ENCODE data around the gene CACNA2D4. TPM values are rescaled to one million over a fixed set of nuclear protein-coding genes. Genes with fewer than 3 reads are reported as not detected.

The CACNA2D4 gene
- total RNA-seq, 1 donor from 2014 or later = 0.83 TPM

- DNase-seq (ENCODE audit: low spot score) = no peak
- ATAC-seq = no peak
Observed at GRCh38 chr12:1873531-1874510, 44.6 kb downstream of the CACNA2D4 start.

GRCh38 chr12:1872448-1872847, 46.0 kb downstream of the CACNA2D4 start:
- ATAC-seq = no peak
- no peak for DNase-seq (ENCODE audit: low spot score)

GRCh38 chr12:1872001-1872400, 46.5 kb downstream of the CACNA2D4 start:
- DNase-seq (ENCODE audit: low spot score) (no peak), ATAC-seq (no peak)

GRCh38 chr12:1870998-1871917, 47.2 kb downstream of the CACNA2D4 start:
- ATAC-seq = no peak
- peak; percentile 21 for DNase-seq (ENCODE audit: low spot score)

GRCh38 chr12:1870086-1870485, 48.4 kb downstream of the CACNA2D4 start:
- ATAC-seq = no peak
- DNase-seq (ENCODE audit: low spot score) = no peak

- ATAC-seq (no peak), DNase-seq (ENCODE audit: low spot score) (peak; percentile 22)
Observed at GRCh38 chr12:1869145-1869544, 49.3 kb downstream of the CACNA2D4 start.

GRCh38 chr12:1865284-1865866, 53.1 kb downstream of the CACNA2D4 start:
- DNase-seq (ENCODE audit: low spot score) (peak; percentile 33), ATAC-seq (no peak)

GRCh38 chr12:1864867-1865266, 53.6 kb downstream of the CACNA2D4 start:
- peak; percentile 24 for DNase-seq (ENCODE audit: low spot score)
- no peak for ATAC-seq

GRCh38 chr12:1864456-1864855, 54.0 kb downstream of the CACNA2D4 start:
- no peak for ATAC-seq

GRCh38 chr12:1863823-1864222, 54.6 kb downstream of the CACNA2D4 start:
- ATAC-seq (no peak), DNase-seq (ENCODE audit: low spot score) (peak; percentile 31)

More at GRCh38 chr12:1864456-1864855, 54.0 kb downstream of the CACNA2D4 start:
- DNase-seq (ENCODE audit: low spot score) = peak; percentile 37

- no peak for DNase-seq (ENCODE audit: low spot score)
- no peak for ATAC-seq
Observed at GRCh38 chr12:1862973-1863372, 55.5 kb downstream of the CACNA2D4 start.

- DNase-seq (ENCODE audit: low spot score) = no peak
- no peak for ATAC-seq
Observed at GRCh38 chr12:1859643-1860042, 58.8 kb downstream of the CACNA2D4 start.

GRCh38 chr12:1858456-1858855, 60.0 kb downstream of the CACNA2D4 start:
- no peak for ATAC-seq
- no peak for DNase-seq (ENCODE audit: low spot score)

GRCh38 chr12:1857821-1858220, 60.6 kb downstream of the CACNA2D4 start:
- no peak for ATAC-seq
- peak; percentile 26 for DNase-seq (ENCODE audit: low spot score)

- DNase-seq (ENCODE audit: low spot score) = peak; percentile 22
- no peak for ATAC-seq
Observed at GRCh38 chr12:1857086-1857485, 61.4 kb downstream of the CACNA2D4 start.

GRCh38 chr12:1855241-1855640, 63.2 kb downstream of the CACNA2D4 start:
- peak; percentile 6 for DNase-seq (ENCODE audit: low spot score)

GRCh38 chr12:1853716-1854115, 64.7 kb downstream of the CACNA2D4 start:
- ATAC-seq = no peak
- peak; percentile 39 for DNase-seq (ENCODE audit: low spot score)

More at GRCh38 chr12:1855241-1855640, 63.2 kb downstream of the CACNA2D4 start:
- ATAC-seq = no peak

GRCh38 chr12:1852076-1852475, 66.4 kb downstream of the CACNA2D4 start:
- DNase-seq (ENCODE audit: low spot score) = peak; percentile 8
- ATAC-seq = no peak

- no peak for ATAC-seq
- no peak for DNase-seq (ENCODE audit: low spot score)
Observed at GRCh38 chr12:1851151-1851701, 67.2 kb downstream of the CACNA2D4 start.

- DNase-seq (ENCODE audit: low spot score) = peak; percentile 27
- ATAC-seq = no peak
Observed at GRCh38 chr12:1848745-1849144, 69.7 kb downstream of the CACNA2D4 start.

- DNase-seq (ENCODE audit: low spot score) = peak; percentile 41
Observed at GRCh38 chr12:1848146-1848545, 70.3 kb downstream of the CACNA2D4 start.

More at GRCh38 chr12:1848146-1848545, 70.3 kb downstream of the CACNA2D4 start:
- no peak for ATAC-seq

Measured in left lobe of liver (tissue), 2 donors.